ENCODE data around the gene VHLL.
A peak's percentile ranks its signal among the peaks of the same experiment; 100 is the strongest.
"Not testable (repeated sequence)": the region's sequence is repeated elsewhere in the genome, so short reads cannot be mapped to it uniquely, and the experiment has no call there.

The VHLL gene

GRCh38 chr1:156298852-156299357, at the start of gene VHLL:
TSS of gene VHLL (minus strand) at chr1:156299307. CDS start at chr1:156299189, 118 bp downstream.
- DNase-seq: no peak

GRCh38 chr1:156347331-156347730, 48.2 kb upstream of the VHLL start:
- DNase-seq: no peak

- no peak for DNase-seq
These were observed 47.5 kb upstream of the VHLL start for GRCh38 chr1:156346636-156347035.

- not testable (repeated sequence) for DNase-seq
These were observed 46.9 kb upstream of the VHLL start for GRCh38 chr1:156346035-156346434.

- no peak for DNase-seq
These were observed 45.3 kb upstream of the VHLL start for GRCh38 chr1:156344409-156344808.

GRCh38 chr1:156342166-156342955, 43.3 kb upstream of the VHLL start:
- DNase-seq: no peak

GRCh38 chr1:156338180-156338976, 39.3 kb upstream of the VHLL start, which contains the start of the genes CCT3 and TSACC:
TSS of gene CCT3 (minus strand) at chr1:156338292. CDS start at chr1:156338184, 108 bp downstream.
TSS of gene TSACC (plus strand) at chr1:156338526. CDS start at chr1:156339758, 1,232 bp downstream.
- peak; percentile 99 for DNase-seq

GRCh38 chr1:156337888-156338179, 38.7 kb upstream of the VHLL start:
- no peak for DNase-seq

- no peak for DNase-seq
These were observed 38.2 kb upstream of the VHLL start for GRCh38 chr1:156337052-156337887.

GRCh38 chr1:156336242-156336641, 37.1 kb upstream of the VHLL start:
- no peak for DNase-seq

GRCh38 chr1:156323179-156323578, 24.1 kb upstream of the VHLL start:
- DNase-seq: not testable (repeated sequence)

GRCh38 chr1:156320560-156320959, 21.5 kb upstream of the VHLL start:
- DNase-seq: no peak

- DNase-seq: no peak
These were observed 20.6 kb upstream of the VHLL start for GRCh38 chr1:156319664-156320063.

- DNase-seq: no peak
These were observed 17.8 kb upstream of the VHLL start for GRCh38 chr1:156316909-156317308.

- no peak for DNase-seq
These were observed 11.9 kb upstream of the VHLL start for GRCh38 chr1:156310962-156311361.

GRCh38 chr1:156308078-156308477, 9.0 kb upstream of the VHLL start:
- no peak for DNase-seq

- DNase-seq: no peak
These were observed 6.1 kb upstream of the VHLL start for GRCh38 chr1:156305215-156305614.

- DNase-seq: no peak
These were observed 4.1 kb upstream of the VHLL start for GRCh38 chr1:156303241-156303640.

GRCh38 chr1:156295391-156295947, 3.6 kb downstream of the VHLL start, which contains the start of gene GLMP:
TSS of gene GLMP (minus strand) at chr1:156295679. CDS start at chr1:156295645, 34 bp downstream.
- DNase-seq: no peak

GRCh38 chr1:156293895-156294294, 5.2 kb downstream of the VHLL start:
- no peak for DNase-seq

- DNase-seq: no peak
These were observed 6.0 kb downstream of the VHLL start for GRCh38 chr1:156293098-156293434.

- DNase-seq: no peak
These were observed 7.7 kb downstream of the VHLL start for GRCh38 chr1:156291226-156292061.
